Adrenal gland (tissue), 5 donors: Measurements from ENCODE around the gene VPS39.

Source experiments
- POLR2A ChIP-seq, 2 donors: fragments of 450-650 bp; IDR thresholded peaks; one replicate each; pipeline ENCODE4 v1.6.1; 2017; ENCODE audit warnings: antibody characterized with exemption in 2 of 2, mild to moderate bottlenecking in 2 of 2, moderate library complexity in 1 of 2
- TF ChIP-seq, protein P1 (sequence below), 6 experiments: fragments of 450-650 bp in 4 of 6; fragments of 200-600 bp in 2 of 6; sonication (generic) in 1 of 6; IDR thresholded peaks; 1 replicate in 5 of 6; 2 replicates in 1 of 6; pipeline versions ENCODE4 v1.5.1 to v1.8.0; 2016 to 2021; ENCODE audit warnings: antibody characterized with exemption in 6 of 6, mild to moderate bottlenecking in 2 of 6, moderate library complexity in 1 of 6
- donor health status: DM: no; HTN: no; CAD: no.

DNA sequence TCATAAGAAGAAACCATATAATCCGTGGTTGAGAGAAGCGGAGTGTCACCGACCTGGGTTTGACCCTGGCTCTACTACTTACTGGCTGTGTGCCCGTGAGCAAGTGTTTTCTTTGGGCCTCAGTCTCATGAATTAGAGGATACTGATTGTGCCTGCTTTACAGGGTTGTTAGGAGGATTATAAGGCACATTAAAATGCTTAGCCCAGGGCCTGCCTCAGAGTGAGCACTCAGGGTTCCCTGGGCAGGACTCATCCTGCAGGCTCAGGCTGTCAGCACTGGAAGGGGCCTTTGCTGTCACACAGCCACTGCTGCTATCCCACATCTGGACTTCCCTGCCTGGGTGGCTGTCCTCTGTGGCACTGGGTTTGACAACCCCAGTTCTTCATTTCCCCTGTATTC is 56.4 kb downstream of the VPS39 start:
- TF ChIP-seq, protein P1, sequence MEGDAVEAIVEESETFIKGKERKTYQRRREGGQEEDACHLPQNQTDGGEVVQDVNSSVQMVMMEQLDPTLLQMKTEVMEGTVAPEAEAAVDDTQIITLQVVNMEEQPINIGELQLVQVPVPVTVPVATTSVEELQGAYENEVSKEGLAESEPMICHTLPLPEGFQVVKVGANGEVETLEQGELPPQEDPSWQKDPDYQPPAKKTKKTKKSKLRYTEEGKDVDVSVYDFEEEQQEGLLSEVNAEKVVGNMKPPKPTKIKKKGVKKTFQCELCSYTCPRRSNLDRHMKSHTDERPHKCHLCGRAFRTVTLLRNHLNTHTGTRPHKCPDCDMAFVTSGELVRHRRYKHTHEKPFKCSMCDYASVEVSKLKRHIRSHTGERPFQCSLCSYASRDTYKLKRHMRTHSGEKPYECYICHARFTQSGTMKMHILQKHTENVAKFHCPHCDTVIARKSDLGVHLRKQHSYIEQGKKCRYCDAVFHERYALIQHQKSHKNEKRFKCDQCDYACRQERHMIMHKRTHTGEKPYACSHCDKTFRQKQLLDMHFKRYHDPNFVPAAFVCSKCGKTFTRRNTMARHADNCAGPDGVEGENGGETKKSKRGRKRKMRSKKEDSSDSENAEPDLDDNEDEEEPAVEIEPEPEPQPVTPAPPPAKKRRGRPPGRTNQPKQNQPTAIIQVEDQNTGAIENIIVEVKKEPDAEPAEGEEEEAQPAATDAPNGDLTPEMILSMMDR (IDR thresholded peaks at IDR 0.05), result no peak
- no peak for TF ChIP-seq POLR2A (IDR thresholded peaks at IDR 0.05)
